ENCODE measurements around the gene RAB37.

Gene RAB37

GRCh38 chr17:74728702-74729075 is 8.4 kb upstream of the RAB37 start:
- no peak for DNase-seq

GRCh38 chr17:74729368-74729767 is 7.7 kb upstream of the RAB37 start:
- DNase-seq = no peak

GRCh38 chr17:74729866-74730265 is 7.2 kb upstream of the RAB37 start:
- no peak for DNase-seq

- peak; percentile 76 to 81 for DNase-seq
Observed at GRCh38 chr17:74730491-74731346, 6.3 kb upstream of the RAB37 start.

GRCh38 chr17:74731347-74731605 is 5.8 kb upstream of the RAB37 start:
- DNase-seq = no peak

- DNase-seq = peak in 1 of 2 donors; percentile 17
Observed at GRCh38 chr17:74732042-74732867, 4.8 kb upstream of the RAB37 start.

GRCh38 chr17:74733365-74734122 is 3.5 kb upstream of the RAB37 start:
- peak; percentile 41 to 58 for DNase-seq

- no peak for DNase-seq
Observed at GRCh38 chr17:74734256-74734655, 2.8 kb upstream of the RAB37 start.

- DNase-seq = peak; percentile 49 to 51
Observed at GRCh38 chr17:74737299-74738050, 419 bp downstream of the RAB37 start.

- peak; percentile 81 to 84 for DNase-seq
Observed at GRCh38 chr17:74738051-74738996, 1.3 kb downstream of the RAB37 start.

- DNase-seq = no peak
Observed at GRCh38 chr17:74739227-74739831, 2.3 kb downstream of the RAB37 start.

- DNase-seq = no peak
Observed at GRCh38 chr17:74740173-74740572, 3.1 kb downstream of the RAB37 start.

- no peak for DNase-seq
Observed at GRCh38 chr17:74740641-74741387, 3.8 kb downstream of the RAB37 start.

- DNase-seq = peak; percentile 58 to 66
Observed at GRCh38 chr17:74742153-74742515, 5.1 kb downstream of the RAB37 start.

- no peak for DNase-seq
Observed at GRCh38 chr17:74742978-74743545, 6.0 kb downstream of the RAB37 start.

- DNase-seq = no peak
Observed at GRCh38 chr17:74743755-74744154, 6.7 kb downstream of the RAB37 start.

- no peak for DNase-seq
Observed at GRCh38 chr17:74744349-74744713, 7.3 kb downstream of the RAB37 start.

- DNase-seq = peak; percentile 84 to 86
Observed at GRCh38 chr17:74744714-74745547, 7.9 kb downstream of the RAB37 start.

GRCh38 chr17:74745548-74746177 is 8.6 kb downstream of the RAB37 start:
- DNase-seq = no peak

Data from CD4-positive, alpha-beta T cell treated with Interleukin-4 for 1 hour (primary cell).